T follicular helper cell (primary cell): Measurements from ENCODE around the gene RBM33.

Source experiments
- DNase-seq: peaks from one replicate; pipeline ENCODE4 v3.0.0-alpha.2; 2020; ENCODE audit warnings: low read depth

The RBM33 gene

DNA sequence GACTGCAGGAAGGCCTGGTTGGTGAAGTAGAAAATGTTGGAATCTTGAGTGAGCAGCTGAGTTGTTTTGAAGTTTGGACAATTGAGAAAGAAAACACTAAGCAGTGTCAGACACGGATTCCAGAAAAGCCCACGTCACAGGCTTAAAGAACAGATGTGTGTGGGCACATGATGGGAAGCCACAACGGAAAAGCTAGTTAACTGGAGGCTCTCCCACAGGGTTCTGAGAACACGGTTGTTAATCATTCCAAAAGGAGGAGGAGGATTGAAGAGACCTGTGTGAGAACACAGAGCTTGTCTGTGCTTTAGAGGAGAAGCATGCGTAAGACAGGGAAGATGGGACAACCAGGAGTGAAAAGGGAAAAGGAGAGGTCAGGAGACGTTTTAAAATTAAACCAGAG lies 125.2 kb downstream of the RBM33 start:
- DNase-seq: no peak

GRCh38 chr7:155770241-155770640 lies 125.8 kb downstream of the RBM33 start:
- DNase-seq: no peak

GRCh38 chr7:155773531-155773930 lies 129.1 kb downstream of the RBM33 start:
- DNase-seq: no peak

GRCh38 chr7:155774947-155775346 lies 130.5 kb downstream of the RBM33 start:
- no peak for DNase-seq

DNA sequence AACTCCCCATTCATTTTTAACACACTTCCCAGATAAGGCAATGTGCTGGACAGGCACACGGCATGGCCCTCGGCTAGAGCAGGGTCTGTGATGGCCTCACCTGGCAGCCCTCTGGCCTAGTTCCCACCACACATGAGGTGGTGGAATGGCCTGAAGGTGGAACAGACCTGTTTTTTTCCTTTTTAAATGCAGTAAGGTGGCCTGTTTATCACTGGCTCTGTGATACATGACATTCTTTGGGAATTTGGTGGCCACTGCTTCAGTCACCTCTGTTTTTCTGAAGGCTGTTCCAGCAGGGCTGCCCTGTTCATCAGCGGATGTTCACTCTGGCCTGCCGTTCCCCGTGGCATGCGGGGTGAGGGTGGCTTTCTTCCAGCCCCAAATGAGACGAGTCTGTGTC lies 131.2 kb downstream of the RBM33 start:
- DNase-seq: no peak

DNA sequence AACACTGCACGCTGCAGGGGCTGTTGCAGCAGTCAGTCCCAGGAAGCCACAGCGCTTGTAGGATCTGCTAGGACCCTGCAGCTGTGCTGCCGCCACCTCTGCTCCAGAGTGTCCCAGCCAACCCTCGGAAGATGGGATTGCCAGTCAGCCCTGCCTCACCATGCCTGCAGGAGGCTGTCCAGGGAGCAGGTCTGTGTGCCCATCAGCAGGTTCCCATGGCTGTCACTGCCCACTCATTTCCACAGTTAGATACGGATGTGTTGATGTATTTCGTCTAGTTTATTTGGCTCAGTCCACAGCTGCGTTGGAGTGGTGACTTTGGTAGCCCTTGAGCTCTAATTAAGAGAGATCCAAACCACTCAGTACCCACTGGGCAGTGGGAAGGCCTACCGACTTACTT lies 132.1 kb downstream of the RBM33 start:
- no peak for DNase-seq

GRCh38 chr7:155778349-155778748 lies 133.9 kb downstream of the RBM33 start:
- no peak for DNase-seq

DNA sequence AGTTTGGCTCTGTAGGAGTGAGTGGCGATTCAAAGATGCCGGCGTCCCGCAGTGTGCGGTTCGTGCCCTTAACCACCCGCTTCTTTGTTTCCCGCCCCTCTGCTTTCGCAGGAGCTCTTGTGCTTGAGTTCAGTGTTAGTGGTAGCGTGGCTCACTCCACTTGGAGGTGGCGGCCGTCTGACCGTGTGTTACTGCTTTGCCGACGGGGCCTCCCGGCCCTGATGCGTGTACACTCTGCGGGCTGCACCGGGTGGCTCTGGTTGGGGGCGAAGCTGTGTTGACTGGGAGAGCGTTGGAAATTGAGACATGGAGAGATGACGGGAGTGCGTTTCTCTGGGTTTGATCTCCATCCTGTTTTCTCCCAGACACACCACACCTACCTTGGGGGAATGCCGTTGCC lies 136.4 kb downstream of the RBM33 start:
- no peak for DNase-seq

DNA sequence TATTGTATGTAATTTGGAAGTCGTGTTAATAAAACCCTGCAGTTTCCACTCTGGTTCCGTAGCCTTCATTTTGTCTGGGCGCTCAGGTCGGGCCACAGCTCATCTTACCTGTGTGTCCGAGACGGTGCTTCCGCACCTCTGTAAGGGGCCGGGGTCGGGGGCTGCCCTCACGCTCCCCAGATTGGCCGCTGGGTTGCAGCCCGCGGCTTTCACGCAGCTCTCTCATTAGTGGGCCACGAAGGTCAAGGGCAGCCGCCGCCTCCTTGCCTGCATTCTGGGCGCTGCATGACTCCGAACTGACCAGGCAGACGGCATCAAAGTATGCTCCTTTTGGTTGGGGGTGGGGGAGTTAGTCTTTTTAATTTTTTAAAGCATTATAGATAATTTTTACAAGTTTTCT lies 137.0 kb downstream of the RBM33 start:
- DNase-seq: no peak

DNA sequence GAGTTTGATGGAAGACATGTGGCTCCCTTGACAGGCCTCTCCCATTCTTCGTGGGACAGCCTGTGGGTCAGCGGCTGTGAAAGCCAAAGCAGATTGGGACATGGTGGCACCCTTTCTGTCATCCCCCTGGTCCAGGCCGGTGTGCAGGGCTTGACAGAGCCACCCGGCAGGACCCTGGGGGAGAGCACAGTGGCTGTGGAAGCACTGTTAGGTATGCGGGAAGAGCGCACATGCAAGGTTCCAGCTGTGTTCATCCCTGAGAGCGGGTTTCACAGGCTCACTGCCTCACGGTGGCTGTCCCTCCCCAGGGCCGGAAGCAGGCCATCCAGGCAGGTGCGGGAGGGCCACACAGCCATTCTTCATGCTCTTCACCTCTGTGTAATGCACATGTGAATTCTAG lies 138.0 kb downstream of the RBM33 start:
- DNase-seq: no peak

DNA sequence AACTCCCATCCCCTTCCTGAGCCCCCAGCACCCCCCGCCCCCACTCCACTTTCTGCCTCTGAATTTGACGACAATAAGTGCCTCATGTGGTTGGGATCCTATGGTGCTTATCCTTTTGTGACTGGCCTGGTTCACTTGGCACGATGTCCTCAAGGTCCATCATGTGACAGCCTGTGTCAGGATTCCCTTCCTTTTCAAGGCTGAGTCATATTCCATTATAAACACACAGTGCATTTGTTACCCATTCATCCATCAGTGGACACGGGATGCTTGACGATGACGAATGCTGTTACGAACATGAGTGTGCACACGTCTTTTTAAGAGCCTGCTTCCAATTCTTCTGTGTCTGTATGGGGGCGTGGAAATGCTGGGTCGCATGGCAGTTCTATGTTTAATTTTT lies 141.1 kb downstream of the RBM33 start:
- DNase-seq: no peak

DNA sequence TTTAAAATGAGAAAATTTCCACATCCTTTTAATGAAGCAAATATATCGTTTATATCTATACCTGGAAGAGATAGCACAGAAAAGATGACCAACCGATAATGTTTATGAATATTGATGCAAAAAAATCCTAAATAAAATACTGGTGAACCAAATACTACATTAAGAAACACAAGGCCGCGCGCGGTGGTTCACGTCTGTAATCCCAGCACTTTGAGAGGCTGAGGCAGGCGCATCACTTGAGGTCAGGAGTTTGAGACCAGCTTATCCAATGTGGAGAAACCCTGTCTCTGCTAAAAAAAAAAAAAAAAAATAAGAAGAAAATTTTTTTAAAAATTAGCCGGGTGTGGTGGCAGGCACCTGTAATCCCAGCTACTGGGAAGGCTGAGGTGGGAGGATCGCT lies 142.0 kb downstream of the RBM33 start:
- DNase-seq: no peak

DNA sequence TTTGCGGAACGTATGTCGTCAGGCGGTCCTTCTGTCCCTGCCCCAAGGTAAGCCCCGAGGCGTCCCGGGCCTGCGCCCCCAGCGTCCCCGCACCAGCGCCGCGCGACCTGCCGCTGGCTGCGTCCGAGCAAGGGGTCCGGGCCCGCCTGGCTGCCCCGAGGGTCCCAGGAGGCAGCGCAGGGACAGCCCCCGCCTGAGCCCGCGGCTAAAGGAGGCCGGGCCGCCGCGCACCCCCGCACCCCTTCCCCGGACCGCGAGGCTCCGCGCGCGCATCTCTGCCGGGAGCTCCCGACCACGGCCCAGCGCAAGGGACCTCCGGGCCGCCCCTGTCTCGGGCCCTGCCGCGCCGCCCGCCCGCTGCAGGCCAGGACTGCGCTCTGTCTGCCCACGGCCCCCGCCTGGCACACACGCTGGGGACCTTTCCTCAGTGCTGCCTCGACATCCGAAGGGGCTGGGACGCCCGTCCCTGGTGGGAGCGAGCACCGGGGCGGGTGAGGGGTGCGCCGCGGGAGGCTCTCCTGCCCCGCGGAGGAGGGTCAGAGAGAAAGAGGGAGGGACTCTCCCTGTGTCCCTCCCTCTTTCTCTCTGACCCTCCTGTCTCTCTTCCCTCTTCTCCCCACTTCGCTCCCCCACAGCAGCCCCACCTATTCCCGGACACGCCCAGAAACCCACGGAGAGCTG lies 142.8 kb downstream of the RBM33 start:
- DNase-seq: no peak

DNA sequence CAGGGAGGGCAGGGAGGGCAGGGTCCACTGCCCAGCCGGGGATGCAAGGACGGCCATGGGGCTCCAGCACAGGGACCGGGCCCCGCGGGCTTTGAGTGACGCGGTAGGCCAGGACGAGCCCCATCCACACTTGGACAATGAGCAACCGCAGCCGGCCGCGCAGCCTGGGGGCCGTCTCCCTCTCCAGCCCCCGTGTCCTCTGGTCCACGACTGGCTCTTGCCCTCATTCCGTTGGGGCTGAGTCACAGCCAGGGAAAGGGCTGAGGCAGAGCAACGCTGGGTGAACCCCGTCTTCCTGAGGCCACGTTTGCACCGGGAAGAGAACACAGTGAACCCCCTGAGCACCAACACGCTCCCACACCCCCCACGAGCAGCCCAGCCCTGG lies 144.1 kb downstream of the RBM33 start:
- no peak for DNase-seq

DNA sequence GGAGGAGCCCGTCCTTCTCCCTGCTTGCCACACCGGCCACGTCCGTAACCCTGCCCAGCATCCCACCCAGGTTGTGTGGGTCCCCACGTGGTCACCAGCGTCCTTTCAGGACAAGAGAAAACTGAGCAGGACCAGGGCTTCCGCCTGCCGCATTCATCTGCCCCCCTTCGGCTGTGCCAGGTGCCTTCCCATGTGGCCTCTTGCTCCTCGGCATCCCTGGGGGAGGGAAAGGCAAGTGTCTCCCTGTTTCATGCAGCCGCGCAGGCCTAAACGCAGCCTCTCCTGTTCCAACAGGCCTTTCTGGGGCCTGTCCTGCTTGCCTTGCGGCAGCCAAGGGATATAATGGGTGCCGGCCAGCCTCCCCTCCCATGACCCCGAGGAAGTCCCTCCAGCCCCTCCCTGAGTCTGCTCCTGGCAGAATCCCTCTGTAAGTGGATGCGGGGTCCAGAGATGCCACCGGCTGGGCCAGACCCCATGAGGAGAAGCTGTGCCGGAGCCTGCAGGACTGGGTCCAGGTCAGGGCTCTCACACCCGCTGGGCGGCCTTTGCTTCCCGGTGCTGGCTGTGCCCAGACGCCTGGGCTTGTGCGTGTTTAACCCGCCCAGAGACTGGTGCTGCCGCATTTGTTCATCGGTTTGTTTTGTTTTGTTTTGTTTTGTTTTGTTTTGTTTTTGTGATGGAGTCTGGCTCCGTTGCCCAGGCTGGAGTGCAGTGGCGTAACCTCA lies 144.7 kb downstream of the RBM33 start:
- no peak for DNase-seq

DNA sequence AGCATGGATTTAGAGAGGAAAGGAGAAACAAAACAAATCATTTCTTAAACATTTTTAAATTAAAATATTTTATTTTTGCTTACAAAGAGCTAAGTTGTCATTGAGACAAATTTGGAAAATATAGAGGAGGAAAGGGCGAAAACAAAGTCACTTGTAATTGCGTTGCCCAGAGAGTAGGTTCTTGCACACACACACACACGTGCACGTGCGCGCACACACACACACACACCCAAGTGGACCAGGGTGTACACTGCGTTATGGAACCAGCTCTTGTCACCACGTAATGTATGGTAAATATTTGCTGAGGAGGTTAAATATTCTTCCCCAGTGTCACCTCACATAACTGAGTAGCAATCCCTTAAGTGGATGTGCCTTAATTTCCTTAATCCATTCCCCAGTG lies 146.2 kb downstream of the RBM33 start:
- no peak for DNase-seq

DNA sequence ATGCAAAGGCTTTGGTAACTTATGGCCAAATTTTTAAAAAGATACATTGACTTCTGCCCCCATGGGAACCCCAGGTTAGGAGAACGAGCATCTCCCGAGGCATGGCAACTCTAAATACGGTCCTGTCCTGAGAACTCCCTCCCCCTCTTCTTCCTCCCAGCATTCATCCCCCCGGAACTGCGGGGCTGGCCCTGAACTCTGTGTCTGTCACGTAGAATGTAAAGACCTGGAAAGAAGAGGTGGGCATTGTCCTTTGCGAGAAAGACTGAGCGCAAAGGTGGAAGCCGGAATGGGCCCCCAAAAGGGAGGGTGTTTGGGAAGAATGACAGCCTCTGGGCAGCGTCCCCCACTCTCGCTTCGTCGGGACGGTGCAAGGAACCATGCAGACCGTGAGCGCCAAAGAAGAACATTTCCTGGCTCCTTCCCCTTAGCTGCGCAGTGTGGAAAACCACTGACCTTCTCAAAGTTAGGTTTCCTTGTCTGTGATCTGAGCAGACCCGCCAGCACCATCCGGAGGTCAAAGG lies 146.8 kb downstream of the RBM33 start:
- no peak for DNase-seq

DNA sequence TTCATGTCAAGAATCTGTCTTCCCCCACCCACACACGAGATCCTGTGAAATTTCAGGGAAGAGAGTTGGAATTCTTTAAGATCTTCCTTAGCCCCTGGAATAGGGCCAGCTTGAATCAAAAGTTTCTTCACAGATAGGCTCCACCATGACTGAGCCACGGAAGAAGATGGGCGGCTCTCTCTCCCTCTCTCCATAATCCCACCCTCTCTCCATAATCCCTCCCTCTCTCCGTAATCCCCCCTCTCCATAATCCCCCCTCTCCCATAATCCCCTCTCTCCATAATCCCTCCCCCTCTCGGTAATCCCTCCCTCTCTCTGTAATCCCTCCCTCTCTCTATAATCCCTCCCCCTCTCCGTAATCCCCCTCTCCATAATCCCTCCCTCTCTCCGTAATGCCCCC lies 147.4 kb downstream of the RBM33 start:
- DNase-seq: no peak

GRCh38 chr7:155792315-155792960 lies 148.0 kb downstream of the RBM33 start:
- DNase-seq: no peak

- no peak for DNase-seq
Observed at GRCh38 chr7:155792999-155793560, 148.6 kb downstream of the RBM33 start.

DNA sequence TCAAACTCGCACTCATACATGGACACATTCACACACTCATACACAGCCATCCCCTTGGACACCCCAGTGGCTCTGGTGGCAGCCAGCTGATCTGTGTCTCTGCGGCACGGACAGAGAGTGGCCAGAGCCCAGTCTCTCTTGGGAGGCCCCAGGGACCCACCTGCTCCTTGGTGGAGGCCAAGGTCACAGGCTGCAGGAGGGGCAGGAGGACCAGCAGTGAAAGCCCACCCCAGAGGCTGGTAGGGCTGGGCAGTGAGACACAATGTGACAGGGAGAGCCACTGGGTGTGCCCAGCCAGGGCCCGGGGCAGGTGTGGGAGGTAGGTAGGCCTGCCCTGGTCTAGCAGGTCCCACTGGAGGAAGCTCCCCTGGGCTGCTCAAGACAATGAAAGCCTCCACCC lies 149.3 kb downstream of the RBM33 start:
- DNase-seq: no peak

DNA sequence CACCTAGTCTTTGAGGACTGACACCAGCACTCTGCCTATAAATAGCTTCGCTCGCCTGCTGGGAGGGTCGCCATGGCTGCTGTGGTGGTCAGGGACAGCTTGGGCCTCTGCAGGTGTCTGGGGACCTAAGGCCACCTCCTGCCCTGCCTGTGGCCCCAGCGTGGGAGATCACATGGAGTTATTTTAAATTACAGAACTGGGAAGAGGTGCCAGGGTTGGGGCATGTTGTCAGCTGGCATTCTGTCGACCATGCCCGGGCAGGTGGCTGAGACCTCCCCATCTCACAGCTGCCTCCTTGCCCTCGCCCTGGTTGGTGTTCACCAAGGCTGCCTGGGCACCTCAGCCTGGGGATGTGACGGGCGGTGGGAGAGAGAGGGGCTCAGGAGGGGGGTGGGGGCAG lies 149.7 kb downstream of the RBM33 start:
- DNase-seq: no peak

DNA sequence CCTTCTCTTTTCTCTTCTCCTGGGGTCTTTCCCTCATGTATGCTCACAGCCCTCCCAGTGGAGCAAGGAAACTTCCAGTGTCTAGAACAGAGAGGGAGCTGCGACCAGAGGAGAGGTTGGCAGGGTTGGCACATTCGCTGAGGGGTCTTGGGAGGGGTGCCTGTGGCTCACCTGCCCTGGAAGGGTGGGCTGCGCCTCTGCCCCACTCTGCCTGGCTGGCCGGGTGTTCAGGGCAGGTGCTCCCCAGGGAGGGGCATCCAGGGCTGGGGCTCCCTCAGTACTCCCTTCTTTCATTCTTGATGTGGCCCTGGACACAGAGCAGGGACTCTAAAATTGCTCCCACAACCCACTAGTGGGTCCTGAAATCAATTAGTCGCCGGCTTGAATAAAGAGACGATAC lies 150.9 kb downstream of the RBM33 start:
- DNase-seq: no peak
